GM06990 (cell line): ENCODE results near the gene FYN.

Source experiments
- DNase-seq: peaks from one replicate; pipeline ENCODE4 v3.0.0-alpha.2; 2011; ENCODE audit not compliant: insufficient read length; ENCODE audit errors: extremely low read depth
- H3K27me3 ChIP-seq: replicated peaks from 2 replicates; pipeline ENCODE4 v1.6.0; 2011; ENCODE audit warnings: low read length; ENCODE audit not compliant: control insufficient read depth, insufficient read depth
- H3K36me3 ChIP-seq: 2 replicates; pipeline ENCODE4 v1.5.1; 2011; ENCODE audit warnings: low read length; ENCODE audit not compliant: control insufficient read depth, insufficient read depth
- H3K4me3 ChIP-seq: replicated peaks from 2 replicates; pipeline ENCODE4 v1.5.1; 2011; ENCODE audit warnings: low read depth, mild to moderate bottlenecking, control low read depth, low read length
- TF ChIP-seq, protein P1 (sequence below): IDR thresholded peaks from 2 replicates; pipeline ENCODE4 v1.5.1; 2011; ENCODE audit warnings: low read length, control low read depth, mild to moderate bottlenecking, inconsistent platforms; ENCODE audit not compliant: insufficient read depth, poor library complexity, severe bottlenecking

Gene FYN

GRCh38 chr6:111829581-111829980 is 43.7 kb downstream of the FYN start:
- no peak for DNase-seq
- Histone ChIP-seq H3K4me3 (no peak overlapping the region), H3K27me3 (no peaks in the 10 kb centered on the region), H3K36me3 (no peaks in the 10 kb centered on the region)
- TF ChIP-seq, protein P1, sequence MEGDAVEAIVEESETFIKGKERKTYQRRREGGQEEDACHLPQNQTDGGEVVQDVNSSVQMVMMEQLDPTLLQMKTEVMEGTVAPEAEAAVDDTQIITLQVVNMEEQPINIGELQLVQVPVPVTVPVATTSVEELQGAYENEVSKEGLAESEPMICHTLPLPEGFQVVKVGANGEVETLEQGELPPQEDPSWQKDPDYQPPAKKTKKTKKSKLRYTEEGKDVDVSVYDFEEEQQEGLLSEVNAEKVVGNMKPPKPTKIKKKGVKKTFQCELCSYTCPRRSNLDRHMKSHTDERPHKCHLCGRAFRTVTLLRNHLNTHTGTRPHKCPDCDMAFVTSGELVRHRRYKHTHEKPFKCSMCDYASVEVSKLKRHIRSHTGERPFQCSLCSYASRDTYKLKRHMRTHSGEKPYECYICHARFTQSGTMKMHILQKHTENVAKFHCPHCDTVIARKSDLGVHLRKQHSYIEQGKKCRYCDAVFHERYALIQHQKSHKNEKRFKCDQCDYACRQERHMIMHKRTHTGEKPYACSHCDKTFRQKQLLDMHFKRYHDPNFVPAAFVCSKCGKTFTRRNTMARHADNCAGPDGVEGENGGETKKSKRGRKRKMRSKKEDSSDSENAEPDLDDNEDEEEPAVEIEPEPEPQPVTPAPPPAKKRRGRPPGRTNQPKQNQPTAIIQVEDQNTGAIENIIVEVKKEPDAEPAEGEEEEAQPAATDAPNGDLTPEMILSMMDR: no peak

- Histone ChIP-seq H3K27me3 (no peaks in the 10 kb centered on the region), H3K36me3 (no peaks in the 10 kb centered on the region), H3K4me3 (no peak overlapping the region)
- no peak for DNase-seq
- TF ChIP-seq, protein P1: no peak
Observed at GRCh38 chr6:111828809-111829208, 44.4 kb downstream of the FYN start.

DNA sequence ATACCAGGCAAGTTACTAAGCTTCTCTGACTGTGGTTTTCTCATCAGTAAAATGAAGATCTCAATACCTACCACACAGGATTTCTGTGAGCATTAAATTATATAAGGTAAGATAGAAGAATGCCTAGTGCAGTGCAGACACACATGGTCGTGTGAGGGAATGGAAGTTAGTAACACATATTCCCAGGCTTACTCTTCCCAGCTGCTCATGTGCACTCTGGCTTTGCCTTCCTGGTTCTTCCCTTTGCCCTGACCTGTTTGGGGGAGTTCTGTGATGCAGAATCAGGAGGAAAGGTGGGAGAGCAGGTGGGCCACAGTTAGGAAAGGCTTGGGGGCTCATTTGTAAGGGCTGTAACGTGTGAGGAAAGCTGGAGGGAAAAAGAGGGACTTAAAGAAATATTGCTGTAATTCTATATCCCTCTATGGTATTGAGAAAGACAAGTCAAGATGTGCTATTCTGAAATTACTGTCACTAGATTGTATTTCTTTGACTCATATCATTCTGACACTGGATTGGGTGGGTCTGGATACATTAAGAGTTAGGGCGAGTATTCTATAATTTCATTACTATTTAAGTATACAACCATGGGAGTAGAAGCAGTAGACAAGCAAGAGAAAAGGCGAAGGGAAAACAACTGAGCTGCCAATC is 47.7 kb downstream of the FYN start:
- H3K36me3 ChIP-seq: no peaks in the 10 kb centered on the region
- TF ChIP-seq, protein P1: no peak
- H3K4me3 ChIP-seq: no peak overlapping the region
- no peaks in the 10 kb centered on the region for H3K27me3 ChIP-seq
- no peak for DNase-seq

- no peak for DNase-seq
- Histone ChIP-seq H3K4me3 (no peak overlapping the region), H3K27me3 (no peaks in the 10 kb centered on the region), H3K36me3 (no peaks in the 10 kb centered on the region)
- TF ChIP-seq, protein P1: no peak
Observed at GRCh38 chr6:111824608-111825337, 48.5 kb downstream of the FYN start.

GRCh38 chr6:111823831-111824607 is 49.2 kb downstream of the FYN start:
- no peak for DNase-seq

More at GRCh38 chr6:111823831-111824607, 49.2 kb downstream of the FYN start:
- H3K36me3 ChIP-seq: no peaks in the 10 kb centered on the region
- no peak overlapping the region for H3K4me3 ChIP-seq
- H3K27me3 ChIP-seq: no peaks in the 10 kb centered on the region
- TF ChIP-seq, protein P1: no peak
